HUES6 (cell line): ENCODE data around the gene LHFPL6.

Experiments
- H3K27ac ChIP-seq: 2 replicates; pipeline ENCODE4 v1.7.0; 2013; ENCODE audit warnings: low read depth, mild to moderate bottlenecking, low read length, inconsistent platforms
- H3K27me3 ChIP-seq: 2 replicates; pipeline ENCODE4 v1.6.1; 2013; ENCODE audit warnings: low read length; ENCODE audit not compliant: control insufficient read depth, insufficient read depth
- H3K36me3 ChIP-seq: 2 replicates; pipeline ENCODE4 v1.6.1; 2013; ENCODE audit warnings: low read length; ENCODE audit not compliant: control insufficient read depth, insufficient read depth
- H3K4me1 ChIP-seq: 2 replicates; pipeline ENCODE4 v1.6.1; 2013; ENCODE audit warnings: low read length; ENCODE audit not compliant: control insufficient read depth, insufficient read depth
- H3K4me3 ChIP-seq: 2 replicates; pipeline ENCODE4 v1.5.1; 2013; ENCODE audit warnings: low read depth, low read length
- H3K9ac ChIP-seq: one replicate; pipeline ENCODE4 v1.6.1; 2013; ENCODE audit warnings: mild to moderate bottlenecking, low read length
- H3K9me3 ChIP-seq: 2 replicates; pipeline ENCODE4 v1.6.1; 2013; ENCODE audit warnings: low read depth, low read length; ENCODE audit not compliant: control insufficient read depth, insufficient read depth

LHFPL6 gene

DNA sequence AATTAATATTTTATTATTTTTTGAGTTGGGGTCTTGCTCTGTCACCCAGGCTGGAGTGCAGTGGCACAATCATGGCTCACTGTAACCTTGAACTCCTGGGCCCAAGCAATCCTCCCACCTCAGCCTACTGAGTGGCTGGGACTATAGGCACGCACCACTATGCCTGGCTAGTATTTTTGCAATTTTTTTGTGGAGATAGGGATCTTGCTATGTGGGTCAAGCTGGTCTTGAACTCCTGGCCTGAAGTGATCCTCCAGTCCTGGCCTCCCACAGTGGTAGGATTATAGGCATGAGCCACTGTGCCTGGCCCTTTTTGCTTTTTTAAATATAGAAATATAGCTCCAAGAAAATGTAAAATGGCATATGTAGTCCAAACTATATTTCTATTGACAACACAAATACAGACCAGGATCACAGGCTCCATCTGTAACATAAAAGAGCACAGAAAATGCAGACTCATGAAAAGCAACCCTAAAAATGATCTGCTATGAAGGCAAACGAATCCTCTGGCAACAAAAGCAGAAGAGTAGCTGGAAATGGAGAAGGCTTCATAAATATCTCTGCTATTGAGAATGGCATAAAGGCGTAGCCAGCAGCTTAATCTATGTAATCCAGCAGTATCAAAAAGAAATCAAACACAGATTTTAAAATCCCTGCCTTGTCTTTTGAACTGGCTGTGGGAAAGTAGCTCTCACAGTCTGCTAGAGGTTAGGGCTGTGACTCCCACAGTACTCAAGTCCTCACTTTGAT is 200.6 kb downstream of the LHFPL6 start:
- H3K27me3 ChIP-seq: peaks cover 15% of the 10 kb centered on the region; the same call in 1 of the 2 replicates
- H3K27ac ChIP-seq: no peak overlapping the region
- H3K4me3 ChIP-seq: no peak overlapping the region
- no peak overlapping the region for H3K9ac ChIP-seq
- H3K4me1 ChIP-seq: peaks cover 19% of the 10 kb centered on the region
- H3K9me3 ChIP-seq: no peaks in the 10 kb centered on the region
- H3K36me3 ChIP-seq: no peaks in the 10 kb centered on the region

- Histone ChIP-seq H3K27ac (no peak overlapping the region), H3K36me3 (no peaks in the 10 kb centered on the region), H3K4me1 (peaks cover 19% of the 10 kb centered on the region), H3K4me3 (no peak overlapping the region), H3K9ac (no peak overlapping the region), H3K9me3 (no peaks in the 10 kb centered on the region), H3K27me3 (peaks cover 21% of the 10 kb centered on the region)
These were observed 201.2 kb downstream of the LHFPL6 start for GRCh38 chr13:39401756-39402155.

DNA sequence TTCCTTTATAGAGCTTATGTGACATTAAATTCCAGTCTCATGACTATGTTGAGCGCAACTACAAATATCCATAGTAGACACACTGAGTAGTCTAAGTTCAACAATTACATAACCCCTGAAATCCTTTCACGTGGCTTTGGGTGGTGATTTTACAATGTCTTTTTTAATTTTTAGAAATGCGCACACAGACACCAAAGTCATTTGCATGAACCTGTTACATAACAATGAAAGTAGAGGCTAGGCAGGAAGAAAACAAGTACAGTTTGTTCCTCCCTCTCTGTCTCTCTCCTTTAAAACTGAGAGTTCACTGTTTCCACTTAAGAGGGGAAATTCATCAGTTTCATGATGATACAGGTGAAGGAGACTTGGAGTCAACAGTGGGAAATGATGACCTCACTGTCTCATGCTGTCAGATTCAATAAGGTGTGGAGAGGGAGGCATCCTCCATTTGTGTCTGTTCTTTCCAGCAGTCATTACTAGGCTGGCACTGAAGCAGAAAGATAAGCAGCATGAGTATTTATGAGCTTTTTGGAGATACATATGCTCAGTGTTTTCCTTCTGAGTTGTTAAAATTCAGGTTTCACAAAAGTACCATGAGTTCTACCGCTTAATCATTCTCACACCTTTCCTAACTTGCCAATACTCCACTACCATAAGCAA is 201.8 kb downstream of the LHFPL6 start:
- Histone ChIP-seq H3K4me1 (peaks cover 19% of the 10 kb centered on the region), H3K4me3 (no peak overlapping the region), H3K27me3 (peaks cover 27% of the 10 kb centered on the region), H3K9me3 (no peaks in the 10 kb centered on the region), H3K9ac (no peak overlapping the region), H3K27ac (no peak overlapping the region), H3K36me3 (no peaks in the 10 kb centered on the region)

DNA sequence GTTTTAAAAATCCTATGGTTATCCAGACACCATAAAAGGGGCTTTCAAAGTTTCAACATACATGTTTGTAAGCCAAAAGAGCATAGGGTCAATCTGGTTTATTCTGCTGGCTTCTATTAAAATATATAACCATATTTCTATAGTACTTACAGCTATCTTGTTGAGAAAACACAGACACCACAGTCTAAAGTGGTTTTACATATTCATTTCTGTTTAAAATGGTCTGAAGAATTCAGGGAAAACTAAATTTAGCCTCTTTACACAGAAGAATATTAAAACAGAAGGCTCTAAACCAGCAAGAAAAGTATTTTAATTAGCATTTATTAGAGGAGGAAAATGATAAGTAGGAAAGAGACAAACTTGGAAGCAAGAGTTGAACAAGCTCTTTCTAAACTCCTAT is 203.9 kb downstream of the LHFPL6 start:
- H3K36me3 ChIP-seq: no peaks in the 10 kb centered on the region
- H3K9ac ChIP-seq: no peak overlapping the region
- H3K9me3 ChIP-seq: no peaks in the 10 kb centered on the region
- no peak overlapping the region for H3K27ac ChIP-seq
- H3K27me3 ChIP-seq: peaks cover 48% of the 10 kb centered on the region
- peaks cover 23% of the 10 kb centered on the region for H3K4me1 ChIP-seq
- H3K4me3 ChIP-seq: no peak overlapping the region

GRCh38 chr13:39397896-39398265 is 205.1 kb downstream of the LHFPL6 start:
- Histone ChIP-seq H3K4me1 (peaks cover 23% of the 10 kb centered on the region), H3K27me3 (peaks cover 60% of the 10 kb centered on the region), H3K9ac (no peak overlapping the region), H3K27ac (no peak overlapping the region), H3K9me3 (no peaks in the 10 kb centered on the region), H3K36me3 (no peaks in the 10 kb centered on the region), H3K4me3 (no peak overlapping the region)

- no peak overlapping the region for H3K27ac ChIP-seq
- H3K9me3 ChIP-seq: no peaks in the 10 kb centered on the region
- H3K4me1 ChIP-seq: peaks cover 23% of the 10 kb centered on the region
- peaks cover 61% of the 10 kb centered on the region for H3K27me3 ChIP-seq
- H3K9ac ChIP-seq: no peak overlapping the region
- H3K36me3 ChIP-seq: no peaks in the 10 kb centered on the region
- no peak overlapping the region for H3K4me3 ChIP-seq
These were observed 205.6 kb downstream of the LHFPL6 start for GRCh38 chr13:39397226-39397895.

- Histone ChIP-seq H3K27ac (no peak overlapping the region), H3K36me3 (no peaks in the 10 kb centered on the region), H3K4me1 (peaks cover 12% of the 10 kb centered on the region; the same call in 1 of the 2 replicates), H3K4me3 (no peak overlapping the region), H3K9me3 (no peaks in the 10 kb centered on the region), H3K27me3 (peaks cover 81% of the 10 kb centered on the region), H3K9ac (no peak overlapping the region)
These were observed 208.0 kb downstream of the LHFPL6 start for GRCh38 chr13:39394796-39395678.

GRCh38 chr13:39391761-39392160 is 211.2 kb downstream of the LHFPL6 start:
- Histone ChIP-seq H3K9ac (no peak overlapping the region), H3K9me3 (no peaks in the 10 kb centered on the region), H3K27me3 (peaks cover 92% of the 10 kb centered on the region), H3K4me3 (no peak overlapping the region), H3K36me3 (no peaks in the 10 kb centered on the region), H3K4me1 (peaks cover 13% of the 10 kb centered on the region; the same call in 1 of the 2 replicates), H3K27ac (no peak overlapping the region)

DNA sequence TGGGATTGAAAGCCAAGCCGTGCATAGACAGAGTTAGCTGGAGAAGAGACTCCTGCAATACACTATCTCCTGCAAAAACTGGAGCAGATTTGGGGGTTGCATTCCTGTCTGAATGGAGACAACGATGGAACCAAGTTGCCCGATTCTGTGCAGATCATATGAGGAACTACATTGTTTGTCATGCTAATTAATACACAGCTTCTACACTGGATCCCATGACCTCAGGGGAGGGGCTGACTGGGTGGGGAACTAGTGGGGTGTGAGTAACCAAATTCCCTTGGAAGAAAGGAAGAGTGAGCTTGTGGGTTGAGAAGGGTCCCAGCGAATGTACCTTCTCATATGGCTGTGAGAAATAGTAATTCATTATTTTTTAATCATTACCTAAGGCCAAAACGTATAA is 214.0 kb downstream of the LHFPL6 start:
- Histone ChIP-seq H3K27me3 (peaks cover 91% of the 10 kb centered on the region), H3K4me1 (peaks cover 28% of the 10 kb centered on the region)

GRCh38 chr13:39385621-39386231 is 217.3 kb downstream of the LHFPL6 start:
- Histone ChIP-seq H3K4me1 (peaks cover 32% of the 10 kb centered on the region), H3K27me3 (peaks cover 98% of the 10 kb centered on the region), H3K9ac (no peak overlapping the region), H3K27ac (no peak overlapping the region), H3K36me3 (no peaks in the 10 kb centered on the region), H3K9me3 (peaks cover 4% of the 10 kb centered on the region), H3K4me3 (no peak overlapping the region)

More for the DNA sequence above, 214.0 kb downstream of the LHFPL6 start:
- Histone ChIP-seq H3K4me3 (no peak overlapping the region), H3K9ac (no peak overlapping the region), H3K27ac (no peak overlapping the region), H3K36me3 (no peaks in the 10 kb centered on the region), H3K9me3 (no peaks in the 10 kb centered on the region)
